Loucy (cell line): ENCODE data around the gene CISTR.

Source experiments
- H2AFZ ChIP-seq: fragments of 200-600 bp; sonication (generic); 2 replicates; pipeline ENCODE4 v1.6.0; 2016; ENCODE audit warnings: antibody characterized with exemption, mild to moderate bottlenecking, low read length, moderate library complexity
- H3F3A ChIP-seq: fragments of 200-600 bp; 2 replicates; pipeline ENCODE4 v1.6.0; 2016; ENCODE audit warnings: antibody characterized with exemption, low read depth, mild to moderate bottlenecking
- H3K27me3 ChIP-seq: fragments of 200-600 bp; sonication (generic); 2 replicates; pipeline ENCODE4 v1.6.1; 2014; ENCODE audit warnings: low read length, mild to moderate bottlenecking; ENCODE audit not compliant: insufficient read depth, poor library complexity, severe bottlenecking
- H3K36me3 ChIP-seq: fragments of 200-600 bp; sonication (generic); 2 replicates; pipeline ENCODE4 v1.6.1; 2016; ENCODE audit warnings: low read length; ENCODE audit not compliant: insufficient read depth
- H3K4me1 ChIP-seq: fragments of 200-600 bp; sonication (generic); 2 replicates; pipeline ENCODE4 v1.5.1; 2014; ENCODE audit warnings: low read length, mild to moderate bottlenecking; ENCODE audit not compliant: insufficient read depth, poor library complexity, severe bottlenecking
- H3K4me2 ChIP-seq: fragments of 200-600 bp; sonication (generic); 2 replicates; pipeline ENCODE4 v1.6.0; 2014; ENCODE audit warnings: antibody characterized with exemption, low read length, low read depth, mild to moderate bottlenecking; ENCODE audit not compliant: poor library complexity, severe bottlenecking
- H3K4me3 ChIP-seq: fragments of 200-600 bp; sonication (generic); 2 replicates; pipeline ENCODE4 v1.5.1; 2014; ENCODE audit warnings: low read length, mild to moderate bottlenecking, mixed read lengths; ENCODE audit not compliant: poor library complexity, severe bottlenecking
- H3K79me2 ChIP-seq: fragments of 200-600 bp; sonication (generic); 2 replicates; pipeline ENCODE4 v1.6.1; 2014; ENCODE audit warnings: low read length; ENCODE audit not compliant: insufficient read depth
- H3K9ac ChIP-seq: fragments of 200-600 bp; sonication (generic); 2 replicates; pipeline ENCODE4 v1.6.0; 2014; ENCODE audit warnings: mild to moderate bottlenecking, low read depth, low read length, moderate library complexity; ENCODE audit not compliant: poor library complexity, severe bottlenecking
- H3K9me2 ChIP-seq: fragments of 200-600 bp; sonication (generic); replicated peaks from 2 replicates; pipeline ENCODE4 v1.6.1; 2016; ENCODE audit warnings: low read depth, low read length, mixed read lengths
- H3K9me3 ChIP-seq: fragments of 200-600 bp; sonication (generic); 2 replicates; pipeline ENCODE4 v1.6.1; 2014; ENCODE audit warnings: mild to moderate bottlenecking, antibody characterized with exemption, low read length, low read depth; ENCODE audit not compliant: insufficient read depth
- H4K20me1 ChIP-seq: fragments of 200-600 bp; sonication (generic); 2 replicates; pipeline ENCODE4 v1.6.0; 2014; ENCODE audit warnings: antibody characterized with exemption, low read length, mild to moderate bottlenecking; ENCODE audit not compliant: insufficient read depth, poor library complexity, severe bottlenecking
- CTCF ChIP-seq: fragments of 200-600 bp; sonication (generic); conservative IDR thresholded peaks from 2 replicates; pipeline ENCODE4 v1.5.1; 2014; ENCODE audit warnings: mild to moderate bottlenecking, antibody characterized with exemption, low read length
- EZH2phosphoT487 ChIP-seq: fragments of 200-600 bp; IDR thresholded peaks from 2 replicates; pipeline ENCODE4 v1.6.1; 2018; ENCODE audit warnings: antibody characterized with exemption, mild to moderate bottlenecking, moderate library complexity, borderline replicate concordance

Gene CISTR

DNA sequence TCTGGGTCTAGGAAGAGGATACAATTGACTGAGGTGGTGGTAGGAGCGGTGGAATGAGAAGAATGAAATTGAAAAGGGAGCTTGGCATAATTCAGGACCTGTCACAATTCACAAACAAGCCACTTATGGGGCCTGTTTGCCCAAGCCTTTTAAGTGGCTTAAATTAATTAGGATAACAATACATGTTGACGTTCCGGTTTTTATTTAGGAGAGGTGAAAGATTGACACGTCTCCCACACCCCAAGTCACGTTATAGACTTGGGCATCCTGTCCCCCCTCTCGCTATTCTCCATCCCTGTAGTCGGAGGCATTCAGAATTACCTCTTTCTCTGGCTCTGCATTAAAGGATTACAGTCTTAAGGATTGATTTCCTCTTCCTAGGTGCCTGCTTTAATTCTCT lies 23.6 kb downstream of the CISTR start:
- Histone ChIP-seq H3K9me3 (no peaks in the 10 kb centered on the region), H3K36me3 (no peaks in the 10 kb centered on the region), H3K27me3 (no peaks in the 10 kb centered on the region), H3K4me3 (peak overlapping the region; percentile 77), H3K9me2 (no peaks in the 10 kb centered on the region), H3F3A (no peaks in the 10 kb centered on the region), H3K4me2 (peak overlapping the region; percentile 87), H4K20me1 (no peaks in the 10 kb centered on the region), H3K4me1 (peaks cover 15% of the 10 kb centered on the region), H3K9ac (peak overlapping the region; percentile 62), H2AFZ (peak overlapping the region; percentile 79), H3K79me2 (no peaks in the 10 kb centered on the region)
- TF ChIP-seq CTCF (no peak), EZH2phosphoT487 (no peak)

GRCh38 chr12:53727310-53728041 lies 24.3 kb downstream of the CISTR start, which contains the start of gene CALCOCO1:
CALCOCO1 (minus strand) TSS chr12:53727452; CDS start chr12:53725242, 2,210 bp downstream.
- Histone ChIP-seq H3K4me3 (peak within 1 kb of the TSS; percentile 77), H2AFZ (peak within 1 kb of the TSS; percentile 79), H3K27me3 (no peaks in the 10 kb centered on the region), H3K4me2 (peak within 1 kb of the TSS; percentile 94), H3F3A (no peaks in the 10 kb centered on the region), H4K20me1 (no peaks in the 10 kb centered on the region), H3K9me2 (no peaks in the 10 kb centered on the region), H3K9ac (peak within 1 kb of the TSS; percentile 67), H3K36me3 (no peaks in the 10 kb centered on the region), H3K79me2 (no peaks in the 10 kb centered on the region), H3K4me1 (peaks cover 15% of the 10 kb centered on the region), H3K9me3 (no peaks in the 10 kb centered on the region)
- TF ChIP-seq EZH2phosphoT487 = no peak
- TF ChIP-seq CTCF = no peak

GRCh38 chr12:53726946-53727309 lies 24.9 kb downstream of the CISTR start:
- no peaks in the 10 kb centered on the region for H3K79me2 ChIP-seq
- no peaks in the 10 kb centered on the region for H4K20me1 ChIP-seq
- H3K9me2 ChIP-seq = no peaks in the 10 kb centered on the region
- peaks cover 15% of the 10 kb centered on the region for H3K4me1 ChIP-seq
- no peaks in the 10 kb centered on the region for H3K9me3 ChIP-seq
- no peaks in the 10 kb centered on the region for H3K36me3 ChIP-seq
- H3K27me3 ChIP-seq = no peaks in the 10 kb centered on the region
- no peaks in the 10 kb centered on the region for H3F3A ChIP-seq
- TF ChIP-seq EZH2phosphoT487 = no peak
- no peak for TF ChIP-seq CTCF
- H3K4me3 ChIP-seq = peak overlapping the region; percentile 77
- H3K4me2 ChIP-seq = peak overlapping the region; percentile 94
- peak overlapping the region; percentile 67 for H3K9ac ChIP-seq
- H2AFZ ChIP-seq = peak overlapping the region; percentile 31; the same call in 1 of the 2 replicates
